Panc1 (cell line): Measurements from ENCODE around the gene LRBA. TPM values are rescaled to one million over a fixed set of nuclear protein-coding genes. Genes with fewer than 3 reads are reported as not detected.

ENCODE experiments used
- ATAC-seq: fragments of 200-7000 bp; cut with Tn5 transposase; 2 replicates; pipeline ENCODE4 v1.9.1; 2020; ENCODE audit warnings: mild to moderate bottlenecking, moderate library complexity
- BruUV-seq: library from RNA; stranded (reverse); fragments of 400-500 nt; replicated peaks from 2 replicates; lab custom pipeline; 2021; lab: Mats Ljungman, UMichigan
- CTCF ChIA-PET: fragments of 300-600 bp; sonication (Branson Sonifier 250); formaldehyde crosslinking; loops from one replicate; lab custom pipeline; 2022; ENCODE audit warnings: antibody characterized with exemption; lab: Charles Lee
- POLR2A ChIA-PET: fragments of 300-600 bp; sonication (Branson Sonifier 250); formaldehyde crosslinking; loops from one replicate; lab custom pipeline; 2022; ENCODE audit warnings: antibody characterized with exemption; lab: Charles Lee
- DNase-seq: peaks from one replicate; pipeline ENCODE4 v3.0.0-alpha.2; 2010; ENCODE audit warnings: low read depth, low spot score
- H3K27ac ChIP-seq: 2 replicates; pipeline ENCODE4 v1.5.1; 2011; ENCODE audit warnings: mild to moderate bottlenecking, low read length, inconsistent platforms
- H3K27me3 ChIP-seq: fragments of 200-500 bp; sonication (Bioruptor generic); 2 replicates; pipeline ENCODE4 v1.6.0; 2014; ENCODE audit warnings: low read length, inconsistent platforms; ENCODE audit not compliant: control insufficient read depth, insufficient read depth
- H3K36me3 ChIP-seq: fragments of 200-500 bp; sonication (Bioruptor generic); 2 replicates; pipeline ENCODE4 v1.5.1; 2014; ENCODE audit warnings: inconsistent platforms, mild to moderate bottlenecking, low read length, moderate library complexity; ENCODE audit not compliant: control insufficient read depth, insufficient read depth
- H3K4me1 ChIP-seq: 2 replicates; pipeline ENCODE4 v1.5.1; 2011; ENCODE audit warnings: inconsistent platforms, mild to moderate bottlenecking, low read length, moderate library complexity; ENCODE audit not compliant: control insufficient read depth, insufficient read depth
- H3K4me3 ChIP-seq, 2 experiments: 2 replicates each; pipeline ENCODE4 v1.5.1; 2011 to 2012; ENCODE audit warnings: low read depth in 2 of 2, low read length in 2 of 2, mild to moderate bottlenecking in 2 of 2, inconsistent platforms in 1 of 2, moderate library complexity in 1 of 2
- H3K9me3 ChIP-seq: fragments of 200-500 bp; sonication (Bioruptor generic); 2 replicates; pipeline ENCODE4 v1.5.1; 2014; ENCODE audit warnings: low read depth, mild to moderate bottlenecking, inconsistent platforms, low read length, moderate library complexity; ENCODE audit not compliant: control insufficient read depth, insufficient read depth
- CTCF ChIP-seq: fragments of 450-650 bp; IDR thresholded peaks from 2 replicates; pipeline ENCODE4 v1.5.1; 2017; ENCODE audit warnings: mild to moderate bottlenecking
- POLR2AphosphoS5 ChIP-seq: IDR thresholded peaks from 2 replicates; pipeline ENCODE4 v1.6.1; 2012; ENCODE audit warnings: mild to moderate bottlenecking, low read depth, low read length, moderate library complexity
- REST ChIP-seq, 2 experiments: IDR thresholded peaks; 2 replicates each; pipeline ENCODE4 v1.6.1; 2011 to 2012; ENCODE audit warnings: low read depth in 2 of 2, control low read depth in 1 of 2, low read length in 1 of 2, mild to moderate bottlenecking in 1 of 2, moderate library complexity in 1 of 2; ENCODE audit not compliant: insufficient read depth in 1 of 2
- SIN3A ChIP-seq: IDR thresholded peaks from 2 replicates; pipeline ENCODE4 v1.6.1; 2012; ENCODE audit warnings: low read depth, mild to moderate bottlenecking, low read length, moderate library complexity, borderline replicate concordance; ENCODE audit not compliant: insufficient read depth
- TCF7L2 ChIP-seq: IDR thresholded peaks from 2 replicates; pipeline ENCODE4 v1.6.1; 2011; ENCODE audit warnings: mild to moderate bottlenecking, low read depth, low read length, inconsistent platforms
- in situ Hi-C: cut with HindIII; loops from 2 replicates; pipeline ENCODE4 v1.10.0; 2016; ENCODE audit warnings: low sequenced_read_pairs, low pct_unique_long_range_greater_than_20kb
- intact Hi-C: fragments of 100-400 bp; cut with micrococcal nuclease; formaldehyde crosslinking; loops from one replicate; pipeline ENCODE4 v1.10.0; 2022; ENCODE audit not compliant: unreplicated experiment
- total RNA-seq: library from RNA; stranded (reverse); gene quantifications from one replicate; pipeline ENCODE4 v1.2.1, GENCODE V29; 2021; ENCODE audit not compliant: unreplicated experiment

Gene LRBA
- total RNA-seq, 1 experiment from 2014 or later = 26.4 TPM

- intact Hi-C loops = loop anchor here (2.0 kb wide), 1 partner anchor 568 kb away; no protein-coding TSS in a partner anchor
- in situ Hi-C loops = no loop called here
Observed at GRCh38 chr4:150867148-150867547, 147.9 kb downstream of the LRBA start.

GRCh38 chr4:150863456-150863855 is 151.6 kb downstream of the LRBA start:
- no peak for TF ChIP-seq TCF7L2
- no peak for TF ChIP-seq REST (IDR thresholded peaks at IDR 0.05; ENCODE audit: insufficient read depth in 1 of 2, low read depth in 2 of 2, low read length in 1 of 2)
- no peak for TF ChIP-seq CTCF
- no peak for TF ChIP-seq POLR2AphosphoS5
- no peak for TF ChIP-seq SIN3A

More at GRCh38 chr4:150867148-150867547, 147.9 kb downstream of the LRBA start:
- Histone ChIP-seq H3K9me3 (no peaks in the 10 kb centered on the region), H3K36me3 (no peaks in the 10 kb centered on the region), H3K4me1 (no peaks in the 10 kb centered on the region; the same call in 1 of the 2 replicates), H3K4me3 (no peak overlapping the region), H3K27me3 (no peaks in the 10 kb centered on the region), H3K27ac (no peak overlapping the region)
- no peak for DNase-seq
- ATAC-seq = peak; percentile 80
- CTCF ChIA-PET = interaction anchor here (0.5 to 1.4 kb wide), 6 partner anchors 54 to 583 kb away, joined by 5 to 12 read pairs (median 8); no protein-coding TSS in a partner anchor
- no TSS peak for BruUV-seq
- POLR2A ChIA-PET = no interaction called here
- TF ChIP-seq CTCF = peak; percentile 52; the same call in 1 of the 2 replicates
- TF ChIP-seq SIN3A = no peak
- TF ChIP-seq REST (IDR thresholded peaks at IDR 0.05; ENCODE audit: insufficient read depth in 1 of 2, low read depth in 2 of 2, low read length in 1 of 2) = no peak
- no peak for TF ChIP-seq TCF7L2
- TF ChIP-seq POLR2AphosphoS5 = no peak

More at GRCh38 chr4:150863456-150863855, 151.6 kb downstream of the LRBA start:
- DNase-seq (no peak), ATAC-seq (no peak)
- Histone ChIP-seq H3K9me3 (no peaks in the 10 kb centered on the region), H3K27ac (no peak overlapping the region), H3K4me1 (no peaks in the 10 kb centered on the region; the same call in 1 of the 2 replicates), H3K36me3 (no peaks in the 10 kb centered on the region), H3K4me3 (no peak overlapping the region), H3K27me3 (no peaks in the 10 kb centered on the region)
- in situ Hi-C loops (no loop called here), intact Hi-C loops (no loop called here)
- ChIA-PET POLR2A (no interaction called here), CTCF (no interaction called here)
- no TSS peak for BruUV-seq
